ENCODE results near the gene TUB.

The TUB gene

DNA sequence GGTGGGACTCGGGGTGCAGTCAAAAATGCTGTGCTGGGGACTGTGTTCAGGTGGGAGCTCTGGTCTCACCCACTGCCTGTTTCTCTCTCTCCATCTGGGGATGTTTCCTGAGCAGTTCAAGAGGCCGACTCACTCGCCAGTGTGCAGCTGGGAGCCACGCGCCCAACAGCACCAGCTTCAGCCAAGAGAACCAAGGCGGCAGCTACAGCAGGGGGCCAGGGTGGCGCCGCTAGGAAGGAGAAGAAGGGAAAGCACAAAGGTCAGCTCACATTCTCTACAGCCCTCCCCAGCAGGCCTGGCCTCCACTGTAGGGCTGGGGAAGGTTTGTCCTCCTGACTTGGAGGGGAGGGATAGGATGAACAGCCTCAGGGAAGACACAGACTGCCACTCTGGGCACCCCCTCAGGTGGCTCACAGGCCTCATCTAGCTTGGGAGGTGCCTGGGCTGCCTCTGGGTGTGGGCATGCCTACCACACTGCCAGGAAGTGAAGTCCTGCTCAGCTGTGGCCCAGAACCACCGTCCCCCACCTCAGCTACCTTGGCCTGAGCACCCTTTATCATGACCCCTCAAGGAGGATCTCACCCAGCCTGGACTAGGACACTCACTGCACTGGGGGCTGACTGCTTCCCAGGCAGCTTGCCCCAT is 13.0 kb downstream of the TUB start:
- Histone ChIP-seq H3K27me3 (replicated peaks; ENCODE audit: insufficient read depth, low read length) (no peaks in the 10 kb centered on the region), H3K36me3 (replicated peaks; ENCODE audit: insufficient read depth, low read length) (no peaks in the 10 kb centered on the region), H4K20me1 (ENCODE audit: insufficient read depth, low read length) (no peaks in the 10 kb centered on the region), H3F3A (ENCODE audit: insufficient read depth, low read length) (no peaks in the 10 kb centered on the region), H3K27ac (ENCODE audit: low read length) (no peak overlapping the region), H3K4me3 (ENCODE audit: low read length) (no peak overlapping the region), H3K9ac (ENCODE audit: low read length) (no peak overlapping the region), H2AFZ (ENCODE audit: low read length) (no peak overlapping the region), H3K9me2 (replicated peaks; ENCODE audit: insufficient read depth, low read length) (no peaks in the 10 kb centered on the region), H3K79me2 (ENCODE audit: low read length) (no peaks in the 10 kb centered on the region), H3K9me3 (replicated peaks; ENCODE audit: insufficient read depth, low read length) (no peaks in the 10 kb centered on the region), H3K4me2 (ENCODE audit: low read depth, low read length) (no peak overlapping the region), H3K4me1 (ENCODE audit: low read length) (no peaks in the 10 kb centered on the region)
- DNase-seq, result no peak
- no peak for TF ChIP-seq EZH2 (optimal IDR thresholded peaks at IDR 0.05; ENCODE audit: low read depth, low read length)
- TF ChIP-seq, protein P1, sequence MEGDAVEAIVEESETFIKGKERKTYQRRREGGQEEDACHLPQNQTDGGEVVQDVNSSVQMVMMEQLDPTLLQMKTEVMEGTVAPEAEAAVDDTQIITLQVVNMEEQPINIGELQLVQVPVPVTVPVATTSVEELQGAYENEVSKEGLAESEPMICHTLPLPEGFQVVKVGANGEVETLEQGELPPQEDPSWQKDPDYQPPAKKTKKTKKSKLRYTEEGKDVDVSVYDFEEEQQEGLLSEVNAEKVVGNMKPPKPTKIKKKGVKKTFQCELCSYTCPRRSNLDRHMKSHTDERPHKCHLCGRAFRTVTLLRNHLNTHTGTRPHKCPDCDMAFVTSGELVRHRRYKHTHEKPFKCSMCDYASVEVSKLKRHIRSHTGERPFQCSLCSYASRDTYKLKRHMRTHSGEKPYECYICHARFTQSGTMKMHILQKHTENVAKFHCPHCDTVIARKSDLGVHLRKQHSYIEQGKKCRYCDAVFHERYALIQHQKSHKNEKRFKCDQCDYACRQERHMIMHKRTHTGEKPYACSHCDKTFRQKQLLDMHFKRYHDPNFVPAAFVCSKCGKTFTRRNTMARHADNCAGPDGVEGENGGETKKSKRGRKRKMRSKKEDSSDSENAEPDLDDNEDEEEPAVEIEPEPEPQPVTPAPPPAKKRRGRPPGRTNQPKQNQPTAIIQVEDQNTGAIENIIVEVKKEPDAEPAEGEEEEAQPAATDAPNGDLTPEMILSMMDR (IDR thresholded peaks at IDR 0.05; ENCODE audit: low read length), result no peak
- TF ChIP-seq EZH2phosphoT487 (IDR thresholded peaks at IDR 0.05; ENCODE audit: low read length), result no peak

DNA sequence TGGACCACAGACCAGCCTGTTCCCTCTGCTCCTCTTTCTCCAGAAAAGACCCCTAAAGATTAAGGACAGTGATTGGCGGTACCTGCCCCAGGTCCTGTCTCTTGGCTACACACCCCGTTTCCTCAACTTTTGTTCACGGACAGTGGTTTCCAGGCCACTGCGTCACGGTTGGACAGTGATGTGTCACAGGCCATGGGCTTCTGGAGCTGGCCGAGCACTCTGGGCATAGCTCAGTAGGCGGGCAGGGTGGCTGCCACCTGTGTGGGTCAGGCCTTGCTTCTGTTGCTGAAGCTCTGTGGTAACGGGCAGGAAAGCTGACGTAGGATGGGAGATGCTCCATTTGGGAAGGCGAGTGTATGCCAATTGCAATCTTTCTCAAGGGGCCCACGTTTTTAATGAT is 13.6 kb downstream of the TUB start:
- TF ChIP-seq EZH2 (optimal IDR thresholded peaks at IDR 0.05; ENCODE audit: low read depth, low read length) (no peak), EZH2phosphoT487 (IDR thresholded peaks at IDR 0.05; ENCODE audit: low read length) (no peak)
- TF ChIP-seq, protein P1 (IDR thresholded peaks at IDR 0.05; ENCODE audit: low read length), result no peak
- Histone ChIP-seq H3K9me2 (replicated peaks; ENCODE audit: insufficient read depth, low read length) (no peaks in the 10 kb centered on the region), H3K9me3 (replicated peaks; ENCODE audit: insufficient read depth, low read length) (no peaks in the 10 kb centered on the region), H3K27me3 (replicated peaks; ENCODE audit: insufficient read depth, low read length) (no peaks in the 10 kb centered on the region), H3K36me3 (replicated peaks; ENCODE audit: insufficient read depth, low read length) (no peaks in the 10 kb centered on the region), H3K4me2 (ENCODE audit: low read depth, low read length) (no peak overlapping the region), H2AFZ (ENCODE audit: low read length) (no peak overlapping the region), H3K9ac (ENCODE audit: low read length) (no peak overlapping the region), H3F3A (ENCODE audit: insufficient read depth, low read length) (no peaks in the 10 kb centered on the region), H3K4me3 (ENCODE audit: low read length) (no peak overlapping the region), H3K27ac (ENCODE audit: low read length) (no peak overlapping the region), H3K4me1 (ENCODE audit: low read length) (no peaks in the 10 kb centered on the region), H4K20me1 (ENCODE audit: insufficient read depth, low read length) (no peaks in the 10 kb centered on the region), H3K79me2 (ENCODE audit: low read length) (no peaks in the 10 kb centered on the region)
- no peak for DNase-seq

DNA sequence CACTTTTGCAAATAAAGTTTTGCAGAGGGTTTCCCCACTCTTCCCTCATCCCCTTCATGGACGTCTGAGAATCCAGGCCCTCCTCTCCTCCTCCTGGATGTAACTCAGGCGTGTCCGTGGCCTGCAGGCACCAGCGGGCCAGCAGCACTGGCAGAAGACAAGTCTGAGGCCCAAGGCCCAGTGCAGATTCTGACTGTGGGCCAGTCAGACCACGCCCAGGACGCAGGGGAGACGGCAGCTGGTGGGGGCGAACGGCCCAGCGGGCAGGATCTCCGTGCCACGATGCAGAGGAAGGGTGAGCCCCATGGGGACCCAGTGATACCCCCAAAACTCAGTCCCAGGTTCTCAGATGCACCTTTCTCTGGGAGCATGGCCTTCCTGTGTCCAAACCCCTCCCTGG is 14.4 kb downstream of the TUB start:
- H3K27ac ChIP-seq (ENCODE audit: low read length), result no peak overlapping the region
- no peaks in the 10 kb centered on the region for H3K27me3 ChIP-seq (replicated peaks; ENCODE audit: insufficient read depth, low read length)
- H3K9me2 ChIP-seq (replicated peaks; ENCODE audit: insufficient read depth, low read length), result no peaks in the 10 kb centered on the region
- no peaks in the 10 kb centered on the region for H3K9me3 ChIP-seq (replicated peaks; ENCODE audit: insufficient read depth, low read length)
- no peaks in the 10 kb centered on the region for H3F3A ChIP-seq (ENCODE audit: insufficient read depth, low read length)
- no peak overlapping the region for H3K4me2 ChIP-seq (ENCODE audit: low read depth, low read length)
- no peaks in the 10 kb centered on the region for H3K79me2 ChIP-seq (ENCODE audit: low read length)
- H3K9ac ChIP-seq (ENCODE audit: low read length), result no peak overlapping the region
- no peak overlapping the region for H3K4me3 ChIP-seq (ENCODE audit: low read length)
- TF ChIP-seq, protein P1 (IDR thresholded peaks at IDR 0.05; ENCODE audit: low read length), result no peak
- TF ChIP-seq EZH2phosphoT487 (IDR thresholded peaks at IDR 0.05; ENCODE audit: low read length) (no peak), EZH2 (optimal IDR thresholded peaks at IDR 0.05; ENCODE audit: low read depth, low read length) (no peak)
- H2AFZ ChIP-seq (ENCODE audit: low read length), result no peak overlapping the region
- H4K20me1 ChIP-seq (ENCODE audit: insufficient read depth, low read length), result no peaks in the 10 kb centered on the region
- H3K4me1 ChIP-seq (ENCODE audit: low read length), result no peaks in the 10 kb centered on the region
- H3K36me3 ChIP-seq (replicated peaks; ENCODE audit: insufficient read depth, low read length), result no peaks in the 10 kb centered on the region
- DNase-seq, result no peak

All from MM.1S (cell line).